IMR-90 (cell line): Measurements from ENCODE around the gene IFI44L.

Source experiments
- CHD1 ChIP-seq: IDR thresholded peaks from 2 replicates; pipeline ENCODE4 v1.6.1; 2012; ENCODE audit warnings: low read depth, low read length, improper control_type of control experiment
- MXI1 ChIP-seq: IDR thresholded peaks from 2 replicates; pipeline ENCODE4 v1.6.1; 2012; ENCODE audit warnings: low read depth, mild to moderate bottlenecking, low read length, moderate library complexity, borderline replicate concordance
- POLR2A ChIP-seq: IDR thresholded peaks from 2 replicates; pipeline ENCODE4 v1.6.1; 2012; ENCODE audit warnings: mild to moderate bottlenecking, low read depth, low read length
- RAD21 ChIP-seq: IDR thresholded peaks from 2 replicates; pipeline ENCODE4 v1.6.1; 2012; ENCODE audit warnings: low read length, improper control_type of control experiment
- RFX5 ChIP-seq: IDR thresholded peaks from 2 replicates; pipeline ENCODE4 v1.8.0; 2012; ENCODE audit warnings: low read depth, mild to moderate bottlenecking, low read length, moderate library complexity
- TF ChIP-seq, protein P1 (sequence below): conservative IDR thresholded peaks from 2 replicates; pipeline ENCODE4 v1.5.1; 2012; ENCODE audit warnings: mild to moderate bottlenecking, low read depth, low read length, improper control_type of control experiment

DNA sequence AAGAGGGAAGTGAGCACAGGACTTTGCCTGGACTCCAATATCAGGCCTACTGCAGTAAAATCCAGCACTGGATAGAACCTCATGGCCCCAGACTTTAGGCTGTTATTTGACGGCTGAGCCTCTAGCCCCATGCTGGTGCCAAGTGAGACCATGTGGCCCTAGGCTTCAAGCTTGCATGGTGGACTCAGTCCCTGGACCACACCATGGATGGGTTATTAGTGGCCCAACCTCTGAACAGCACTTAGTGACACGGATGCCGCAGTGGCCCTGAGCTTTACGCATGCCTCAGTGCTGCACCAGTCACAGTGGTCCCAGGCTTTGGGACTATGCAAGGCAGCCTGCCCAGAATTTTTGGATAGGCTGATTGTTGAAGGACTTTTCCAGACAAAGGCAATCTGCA lies 13.0 kb downstream of the IFI44L start:
- TF ChIP-seq, protein P1, sequence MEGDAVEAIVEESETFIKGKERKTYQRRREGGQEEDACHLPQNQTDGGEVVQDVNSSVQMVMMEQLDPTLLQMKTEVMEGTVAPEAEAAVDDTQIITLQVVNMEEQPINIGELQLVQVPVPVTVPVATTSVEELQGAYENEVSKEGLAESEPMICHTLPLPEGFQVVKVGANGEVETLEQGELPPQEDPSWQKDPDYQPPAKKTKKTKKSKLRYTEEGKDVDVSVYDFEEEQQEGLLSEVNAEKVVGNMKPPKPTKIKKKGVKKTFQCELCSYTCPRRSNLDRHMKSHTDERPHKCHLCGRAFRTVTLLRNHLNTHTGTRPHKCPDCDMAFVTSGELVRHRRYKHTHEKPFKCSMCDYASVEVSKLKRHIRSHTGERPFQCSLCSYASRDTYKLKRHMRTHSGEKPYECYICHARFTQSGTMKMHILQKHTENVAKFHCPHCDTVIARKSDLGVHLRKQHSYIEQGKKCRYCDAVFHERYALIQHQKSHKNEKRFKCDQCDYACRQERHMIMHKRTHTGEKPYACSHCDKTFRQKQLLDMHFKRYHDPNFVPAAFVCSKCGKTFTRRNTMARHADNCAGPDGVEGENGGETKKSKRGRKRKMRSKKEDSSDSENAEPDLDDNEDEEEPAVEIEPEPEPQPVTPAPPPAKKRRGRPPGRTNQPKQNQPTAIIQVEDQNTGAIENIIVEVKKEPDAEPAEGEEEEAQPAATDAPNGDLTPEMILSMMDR = no peak
- no peak for TF ChIP-seq RFX5
- TF ChIP-seq RAD21 = no peak
- TF ChIP-seq CHD1 = no peak
- TF ChIP-seq POLR2A = no peak
- TF ChIP-seq MXI1 = no peak
